Measurements from ENCODE around the gene AIF1.

DNA sequence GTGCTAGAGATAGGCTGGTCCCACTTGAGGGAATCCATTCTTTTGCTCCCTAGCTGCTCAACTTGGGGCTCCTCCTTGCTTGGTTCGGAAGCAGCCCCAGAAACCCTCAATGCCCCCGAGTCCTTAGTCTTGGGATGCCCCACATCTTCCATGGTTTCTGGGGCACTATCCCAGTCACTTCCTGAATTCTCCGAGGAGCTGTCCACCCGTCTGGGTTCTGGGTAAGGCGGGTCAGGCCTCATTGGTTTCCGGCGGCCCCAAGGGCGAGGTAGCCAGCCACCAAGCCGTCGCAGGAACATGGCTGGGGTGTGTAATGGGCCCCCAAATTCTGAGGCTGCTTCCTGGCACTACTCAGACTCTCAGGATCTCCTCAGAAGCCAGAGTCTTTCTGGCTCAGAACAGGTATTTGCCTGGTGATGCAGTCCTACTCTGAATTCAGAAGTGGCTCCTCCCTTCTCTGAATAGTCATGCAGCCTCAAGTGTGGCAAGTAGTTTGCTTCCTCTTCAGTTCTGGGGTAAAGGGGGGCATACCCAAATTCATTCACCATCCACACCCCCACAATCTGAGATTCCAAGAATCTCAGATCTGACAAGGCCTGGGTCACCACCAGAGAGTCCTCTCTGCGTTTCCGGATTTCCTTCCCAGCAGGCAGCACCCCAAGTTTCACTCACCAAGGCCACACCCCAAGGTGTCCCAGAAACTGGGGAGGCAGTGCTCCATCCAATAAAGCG is 44.8 kb downstream of the AIF1 start:
- TF ChIP-seq, protein P1, sequence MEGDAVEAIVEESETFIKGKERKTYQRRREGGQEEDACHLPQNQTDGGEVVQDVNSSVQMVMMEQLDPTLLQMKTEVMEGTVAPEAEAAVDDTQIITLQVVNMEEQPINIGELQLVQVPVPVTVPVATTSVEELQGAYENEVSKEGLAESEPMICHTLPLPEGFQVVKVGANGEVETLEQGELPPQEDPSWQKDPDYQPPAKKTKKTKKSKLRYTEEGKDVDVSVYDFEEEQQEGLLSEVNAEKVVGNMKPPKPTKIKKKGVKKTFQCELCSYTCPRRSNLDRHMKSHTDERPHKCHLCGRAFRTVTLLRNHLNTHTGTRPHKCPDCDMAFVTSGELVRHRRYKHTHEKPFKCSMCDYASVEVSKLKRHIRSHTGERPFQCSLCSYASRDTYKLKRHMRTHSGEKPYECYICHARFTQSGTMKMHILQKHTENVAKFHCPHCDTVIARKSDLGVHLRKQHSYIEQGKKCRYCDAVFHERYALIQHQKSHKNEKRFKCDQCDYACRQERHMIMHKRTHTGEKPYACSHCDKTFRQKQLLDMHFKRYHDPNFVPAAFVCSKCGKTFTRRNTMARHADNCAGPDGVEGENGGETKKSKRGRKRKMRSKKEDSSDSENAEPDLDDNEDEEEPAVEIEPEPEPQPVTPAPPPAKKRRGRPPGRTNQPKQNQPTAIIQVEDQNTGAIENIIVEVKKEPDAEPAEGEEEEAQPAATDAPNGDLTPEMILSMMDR (conservative IDR thresholded peaks at IDR 0.05 in 1 of 2, IDR thresholded peaks at IDR 0.05 in 1 of 2; ENCODE audit: low read depth in 1 of 2, low read length in 2 of 2), result no peak
- no peak for TF ChIP-seq EZH2 (IDR thresholded peaks at IDR 0.05; ENCODE audit: low read length, missing control alignments)

All from fibroblast of lung (primary cell).